LoVo (cell line): ENCODE results near the gene CENPL.

ENCODE experiments used
- DNase-seq: peaks from one replicate; pipeline ENCODE4 v3.0.0-alpha.2; 2016; ENCODE audit warnings: low spot score

CENPL gene

GRCh38 chr1:173758110-173758509 lies 66.6 kb downstream of the CENPL start:
- DNase-seq = no peak

GRCh38 chr1:173757666-173758065 lies 67.0 kb downstream of the CENPL start:
- DNase-seq = no peak

- no peak for DNase-seq
Observed at GRCh38 chr1:173753830-173754229, 70.9 kb downstream of the CENPL start.
